GM19438 (cell line): ENCODE data around the gene LDAH.
A peak's percentile ranks its signal among the peaks of the same experiment; 100 is the strongest.

ENCODE experiments used
- ATAC-seq: cut with Tn5 transposase; IDR thresholded peaks from one replicate; pipeline ENCODE4 v1.9.1; 2021; ENCODE audit warnings: low read depth; ENCODE audit not compliant: unreplicated experiment

Gene LDAH

GRCh38 chr2:20642055-20642971 is 180.6 kb downstream of the LDAH start:
- peak; percentile 94 for ATAC-seq

GRCh38 chr2:20641123-20641985 is 181.5 kb downstream of the LDAH start:
- no peak for ATAC-seq

GRCh38 chr2:20640411-20641122 is 182.3 kb downstream of the LDAH start:
- ATAC-seq: no peak

GRCh38 chr2:20638646-20639430 is 184.1 kb downstream of the LDAH start:
- ATAC-seq: no peak

GRCh38 chr2:20638014-20638413 is 184.9 kb downstream of the LDAH start:
- no peak for ATAC-seq

GRCh38 chr2:20637147-20637546 is 185.8 kb downstream of the LDAH start:
- ATAC-seq: no peak

- peak; percentile 61 for ATAC-seq
Measured at GRCh38 chr2:20635675-20636584, 187.0 kb downstream of the LDAH start.

- ATAC-seq: no peak
Measured at GRCh38 chr2:20635113-20635510, 187.8 kb downstream of the LDAH start.

- ATAC-seq: peak; percentile 6
Measured at GRCh38 chr2:20634507-20635112, 188.3 kb downstream of the LDAH start.
